ENCODE results near the gene LAMC3. TPM values are rescaled to one million over a fixed set of nuclear protein-coding genes. Genes with fewer than 3 reads are reported as not detected.

The LAMC3 gene
- total RNA-seq, 1 experiment from 2014 or later: 4.6 TPM

GRCh38 chr9:130973686-130974281 is 35.2 kb upstream of the LAMC3 start:
- DNase-seq: no peak

GRCh38 chr9:130974697-130975096 is 34.3 kb upstream of the LAMC3 start:
- Histone ChIP-seq H3K4me2 (ENCODE audit: low read length) (no peak overlapping the region), H3F3A (ENCODE audit: low read length, unreplicated experiment) (no peaks in the 10 kb centered on the region), H3K79me2 (ENCODE audit: low read length) (no peaks in the 10 kb centered on the region), H4K20me1 (ENCODE audit: low read length) (no peaks in the 10 kb centered on the region), H2AFZ (ENCODE audit: low read length) (no peak overlapping the region), H3K27me3 (ENCODE audit: low read length) (no peaks in the 10 kb centered on the region), H3K36me3 (ENCODE audit: low read depth, low read length) (no peaks in the 10 kb centered on the region), H3K9me2 (replicated peaks; ENCODE audit: low read length) (no peaks in the 10 kb centered on the region), H3K4me3 (ENCODE audit: low read length) (no peak overlapping the region), H3K4me1 (ENCODE audit: insufficient read depth, low read length) (no peaks in the 10 kb centered on the region), H3K9ac (ENCODE audit: low read length) (no peak overlapping the region), H3K9me3 (ENCODE audit: low read length) (no peaks in the 10 kb centered on the region), H3K27ac (ENCODE audit: low read length) (no peak overlapping the region)
- no peak for TF ChIP-seq EZH2phosphoT487 (IDR thresholded peaks at IDR 0.05; ENCODE audit: borderline replicate concordance, low read length)
- no peak for TF ChIP-seq CTCF (conservative IDR thresholded peaks at IDR 0.05; ENCODE audit: low read depth, low read length)
- TF ChIP-seq EZH2 (IDR thresholded peaks at IDR 0.05; ENCODE audit: low read length, unreplicated experiment): no peak
- intact Hi-C loops (cut with micrococcal nuclease): no loop called here
- CTCF ChIA-PET: no interaction called here
- BruUV-seq (replicated peaks): no TSS peak
- POLR2A ChIA-PET (ENCODE audit: unreplicated experiment): no interaction called here
- ATAC-seq (no peak), DNase-seq (no peak)

More at GRCh38 chr9:130973686-130974281, 35.2 kb upstream of the LAMC3 start:
- Histone ChIP-seq H3K4me3 (ENCODE audit: low read length) (no peak overlapping the region), H3K36me3 (ENCODE audit: low read depth, low read length) (no peaks in the 10 kb centered on the region), H3K4me1 (ENCODE audit: insufficient read depth, low read length) (no peaks in the 10 kb centered on the region), H3K27ac (ENCODE audit: low read length) (no peak overlapping the region), H3K9me3 (ENCODE audit: low read length) (no peaks in the 10 kb centered on the region), H4K20me1 (ENCODE audit: low read length) (no peaks in the 10 kb centered on the region), H3K79me2 (ENCODE audit: low read length) (no peaks in the 10 kb centered on the region), H3K27me3 (ENCODE audit: low read length) (no peaks in the 10 kb centered on the region), H3K4me2 (ENCODE audit: low read length) (no peak overlapping the region), H3K9ac (ENCODE audit: low read length) (no peak overlapping the region), H3F3A (ENCODE audit: low read length, unreplicated experiment) (no peaks in the 10 kb centered on the region), H2AFZ (ENCODE audit: low read length) (no peak overlapping the region), H3K9me2 (replicated peaks; ENCODE audit: low read length) (no peaks in the 10 kb centered on the region)
- TF ChIP-seq CTCF (conservative IDR thresholded peaks at IDR 0.05; ENCODE audit: low read depth, low read length) (no peak), EZH2phosphoT487 (IDR thresholded peaks at IDR 0.05; ENCODE audit: borderline replicate concordance, low read length) (no peak), EZH2 (IDR thresholded peaks at IDR 0.05; ENCODE audit: low read length, unreplicated experiment) (no peak)
- intact Hi-C loops (cut with micrococcal nuclease): no loop called here
- ChIA-PET POLR2A (ENCODE audit: unreplicated experiment) (no interaction called here), CTCF (no interaction called here)
- BruUV-seq (replicated peaks): no TSS peak
- ATAC-seq: no peak

GRCh38 chr9:130975156-130975555 is 33.8 kb upstream of the LAMC3 start:
- intact Hi-C loops (cut with micrococcal nuclease): no loop called here
- Histone ChIP-seq H3K4me1 (ENCODE audit: insufficient read depth, low read length) (no peaks in the 10 kb centered on the region), H3K79me2 (ENCODE audit: low read length) (no peaks in the 10 kb centered on the region), H4K20me1 (ENCODE audit: low read length) (no peaks in the 10 kb centered on the region), H3K36me3 (ENCODE audit: low read depth, low read length) (no peaks in the 10 kb centered on the region), H3K27ac (ENCODE audit: low read length) (no peak overlapping the region), H3K9me3 (ENCODE audit: low read length) (no peaks in the 10 kb centered on the region), H3K9me2 (replicated peaks; ENCODE audit: low read length) (no peaks in the 10 kb centered on the region), H2AFZ (ENCODE audit: low read length) (no peak overlapping the region), H3F3A (ENCODE audit: low read length, unreplicated experiment) (no peaks in the 10 kb centered on the region), H3K9ac (ENCODE audit: low read length) (no peak overlapping the region), H3K4me2 (ENCODE audit: low read length) (no peak overlapping the region), H3K4me3 (ENCODE audit: low read length) (no peak overlapping the region), H3K27me3 (ENCODE audit: low read length) (no peaks in the 10 kb centered on the region)
- CTCF ChIA-PET: no interaction called here
- no peak for TF ChIP-seq CTCF (conservative IDR thresholded peaks at IDR 0.05; ENCODE audit: low read depth, low read length)
- no peak for TF ChIP-seq EZH2 (IDR thresholded peaks at IDR 0.05; ENCODE audit: low read length, unreplicated experiment)
- TF ChIP-seq EZH2phosphoT487 (IDR thresholded peaks at IDR 0.05; ENCODE audit: borderline replicate concordance, low read length): no peak
- no TSS peak for BruUV-seq (replicated peaks)
- ATAC-seq (no peak), DNase-seq (no peak)
- POLR2A ChIA-PET (ENCODE audit: unreplicated experiment): interaction anchor here (0.6 kb wide), 1 partner anchor 93 kb away, joined by 4 read pairs; no protein-coding TSS in a partner anchor
